ENCODE results near the gene PNLIPRP1.

The PNLIPRP1 gene

GRCh38 chr10:116590590-116591444 lies at the start of gene PNLIPRP1:
PNLIPRP1 (plus strand) TSS chr10:116590959; CDS start chr10:116591130, 171 bp downstream.
- no peak for DNase-seq

GRCh38 chr10:116542007-116542677 lies 48.6 kb upstream of the PNLIPRP1 start:
- DNase-seq = no peak

DNA sequence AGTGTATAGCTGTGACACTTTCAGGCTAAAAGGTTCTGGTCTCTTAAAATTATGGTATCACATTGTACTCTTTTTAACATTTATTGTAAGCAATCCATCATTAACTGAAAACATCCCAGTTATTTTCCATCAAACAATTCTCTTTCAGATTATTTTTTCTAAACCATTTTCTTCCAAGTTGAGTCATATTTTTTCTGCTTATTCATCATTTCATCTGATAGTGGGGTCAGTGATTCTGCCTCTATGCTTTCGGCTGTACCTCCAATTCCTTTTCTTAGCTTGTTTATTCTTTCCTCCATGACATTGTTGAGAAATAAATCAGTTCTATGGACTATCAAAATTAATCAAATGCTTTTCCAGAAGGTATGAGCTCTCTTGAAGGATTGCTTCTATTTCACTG lies 45.6 kb upstream of the PNLIPRP1 start:
- DNase-seq = no peak

DNA sequence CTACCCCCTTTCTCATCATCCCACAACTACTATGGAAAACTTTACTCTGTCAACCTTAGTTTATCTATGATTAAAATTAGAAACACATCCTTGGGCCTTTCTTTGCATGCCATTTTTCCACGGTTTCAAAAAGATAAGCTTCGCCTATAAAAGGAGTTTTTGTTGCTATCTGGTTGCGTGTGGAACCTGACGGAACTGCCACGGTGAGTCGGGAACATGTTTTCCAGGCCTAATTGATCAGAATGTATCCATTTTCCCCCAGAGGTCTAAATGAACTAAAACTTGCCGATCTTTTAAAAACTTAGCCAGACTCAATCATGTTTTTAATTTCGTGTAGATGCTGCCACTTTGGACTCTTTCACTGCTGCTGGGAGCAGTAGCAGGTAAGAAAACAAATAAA lies 45.0 kb upstream of the PNLIPRP1 start, which contains the start of gene PNLIP:
Gene PNLIP, plus strand, starts transcription at position 176 of the 400 bp plus-strand sequence. Its CDS starts 162 bp downstream, at position 338.
- DNase-seq = no peak

GRCh38 chr10:116548301-116548700 lies 42.5 kb upstream of the PNLIPRP1 start:
- no peak for DNase-seq

GRCh38 chr10:116553378-116553980 lies 37.3 kb upstream of the PNLIPRP1 start:
- no peak for DNase-seq

- no peak for DNase-seq
Observed at GRCh38 chr10:116554628-116555027, 36.1 kb upstream of the PNLIPRP1 start.

DNA sequence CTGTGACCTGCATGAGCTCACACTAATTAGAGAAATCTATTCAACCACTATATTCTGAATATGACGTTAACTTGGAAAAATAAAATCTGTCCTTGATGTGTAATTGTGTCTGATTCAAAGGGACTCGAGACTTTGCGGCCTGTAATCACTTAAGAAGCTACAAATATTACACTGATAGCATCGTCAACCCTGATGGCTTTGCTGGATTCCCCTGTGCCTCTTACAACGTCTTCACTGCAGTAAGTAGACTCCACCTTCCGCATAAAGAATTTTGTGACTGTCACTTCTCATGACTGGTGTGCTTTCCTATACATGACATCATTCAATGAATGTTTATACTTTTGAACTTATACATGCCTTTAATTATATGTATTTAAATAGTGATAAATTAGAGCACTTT lies 34.9 kb upstream of the PNLIPRP1 start:
- DNase-seq = no peak

DNA sequence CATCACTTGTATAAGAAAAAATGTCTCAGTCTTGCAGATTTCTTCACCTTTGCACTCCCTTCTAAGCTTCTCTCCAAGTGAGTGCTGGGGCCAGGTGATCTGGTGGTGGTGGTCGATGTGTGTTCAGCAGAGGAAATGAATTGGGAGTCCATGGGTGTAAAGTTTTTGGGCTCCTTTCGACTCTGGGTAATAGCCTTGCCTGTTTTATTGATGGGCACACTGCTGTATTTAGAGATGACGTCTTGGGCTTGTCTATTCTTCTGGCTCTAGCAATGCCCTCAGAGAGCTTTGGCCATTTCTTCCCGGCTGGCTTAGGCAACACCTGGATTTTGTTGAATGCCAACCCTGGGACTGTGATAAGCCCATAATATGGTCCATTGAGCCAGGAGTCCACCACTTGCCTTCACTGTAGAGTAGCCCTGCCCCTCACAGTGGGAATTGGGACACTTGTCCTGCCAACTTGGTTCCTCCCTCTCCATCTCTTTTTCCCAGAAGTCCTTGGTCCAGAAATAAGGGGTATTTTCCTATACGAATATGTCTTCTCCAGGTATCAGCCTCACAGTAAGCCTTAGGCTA lies 33.4 kb upstream of the PNLIPRP1 start:
- DNase-seq = no peak

GRCh38 chr10:116565534-116565933 lies 25.2 kb upstream of the PNLIPRP1 start:
- DNase-seq = no peak

- no peak for DNase-seq
Observed at GRCh38 chr10:116566932-116567331, 23.8 kb upstream of the PNLIPRP1 start.

DNA sequence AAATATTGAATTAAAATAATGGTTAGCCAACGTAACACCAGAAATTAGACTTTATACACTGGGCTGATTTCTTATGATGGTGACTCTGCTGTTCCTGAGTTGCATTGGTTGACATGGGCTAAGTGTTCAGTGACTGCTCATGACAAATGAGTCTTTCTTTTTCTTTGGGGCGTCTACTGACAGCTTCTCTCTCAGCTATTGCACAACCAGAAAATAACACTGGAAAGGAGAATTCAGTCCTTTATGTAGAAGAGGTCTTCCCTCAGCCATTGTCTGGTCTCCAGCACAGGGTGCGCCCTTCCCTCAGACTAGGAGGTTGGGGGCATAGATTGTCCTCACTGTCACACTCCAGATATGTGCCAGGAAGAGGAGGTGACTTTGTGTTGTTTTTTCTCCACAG lies 23.4 kb upstream of the PNLIPRP1 start:
- no peak for DNase-seq

DNA sequence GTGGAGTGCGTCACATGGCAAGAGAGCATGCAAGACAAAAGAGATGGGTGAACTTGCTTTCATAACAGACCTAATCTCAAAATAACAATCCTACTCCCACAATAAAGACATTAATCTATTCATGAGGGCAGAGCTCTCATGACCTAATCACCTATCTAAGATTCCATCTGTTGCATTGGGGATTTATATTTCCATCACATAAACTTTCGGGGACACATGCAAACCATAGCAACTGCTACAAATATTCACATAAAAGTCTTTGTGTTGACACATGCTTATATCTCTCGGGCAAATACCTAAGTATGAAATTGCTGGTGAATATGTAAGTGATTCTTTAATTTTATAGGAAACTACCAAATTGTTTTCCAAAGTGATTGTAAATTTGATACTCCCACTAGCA lies 16.0 kb upstream of the PNLIPRP1 start:
- no peak for DNase-seq

GRCh38 chr10:116587878-116588591 lies 2.7 kb upstream of the PNLIPRP1 start:
- DNase-seq = no peak

- no peak for DNase-seq
Observed at GRCh38 chr10:116588995-116589394, 1.8 kb upstream of the PNLIPRP1 start.

- DNase-seq = no peak
Observed at GRCh38 chr10:116589926-116590325, 833 bp upstream of the PNLIPRP1 start.

- DNase-seq = no peak
Observed at GRCh38 chr10:116593139-116593740, 2.5 kb downstream of the PNLIPRP1 start.

DNA sequence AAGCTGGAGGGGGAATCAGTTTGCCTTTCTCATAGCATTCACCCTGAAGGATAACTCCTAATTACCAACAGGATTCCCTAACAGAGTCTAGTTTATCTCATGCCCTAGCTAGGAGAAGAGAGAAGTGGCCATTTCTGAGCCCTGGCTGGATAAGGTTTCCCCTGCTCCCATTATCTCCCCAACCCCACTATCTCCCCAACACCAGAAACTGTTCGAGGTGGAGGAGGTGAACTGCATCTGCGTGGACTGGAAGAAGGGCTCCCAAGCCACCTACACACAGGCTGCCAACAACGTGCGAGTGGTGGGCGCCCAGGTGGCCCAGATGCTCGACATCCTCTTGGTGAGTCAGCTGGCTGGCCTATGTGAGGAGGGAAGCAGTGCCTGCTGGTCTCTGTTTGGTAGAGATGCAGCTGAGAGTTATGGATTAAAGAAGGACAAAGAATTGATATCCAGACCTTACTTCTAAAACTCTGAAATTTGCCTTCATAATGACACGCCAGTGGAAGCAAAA lies 3.8 kb downstream of the PNLIPRP1 start:
- DNase-seq = no peak

- no peak for DNase-seq
Observed at GRCh38 chr10:116596062-116596461, 5.3 kb downstream of the PNLIPRP1 start.

DNA sequence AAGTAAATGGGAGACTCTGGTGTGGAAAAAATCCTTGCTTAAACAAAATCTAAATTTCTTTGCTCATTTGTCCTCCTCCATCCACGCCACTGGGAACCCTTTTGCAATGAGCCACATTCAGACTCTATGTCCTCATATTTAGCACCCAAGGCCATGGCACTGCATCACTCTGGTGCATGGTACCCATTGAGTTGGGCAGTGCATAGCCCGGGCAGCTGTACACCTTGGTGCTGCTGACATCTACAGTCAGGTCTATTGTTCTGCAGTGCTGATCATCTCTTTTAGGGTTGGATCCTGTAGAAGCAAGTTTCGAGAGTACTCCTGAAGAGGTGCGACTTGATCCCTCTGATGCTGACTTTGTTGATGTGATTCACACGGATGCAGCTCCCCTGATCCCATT lies 6.8 kb downstream of the PNLIPRP1 start:
- no peak for DNase-seq

DNA sequence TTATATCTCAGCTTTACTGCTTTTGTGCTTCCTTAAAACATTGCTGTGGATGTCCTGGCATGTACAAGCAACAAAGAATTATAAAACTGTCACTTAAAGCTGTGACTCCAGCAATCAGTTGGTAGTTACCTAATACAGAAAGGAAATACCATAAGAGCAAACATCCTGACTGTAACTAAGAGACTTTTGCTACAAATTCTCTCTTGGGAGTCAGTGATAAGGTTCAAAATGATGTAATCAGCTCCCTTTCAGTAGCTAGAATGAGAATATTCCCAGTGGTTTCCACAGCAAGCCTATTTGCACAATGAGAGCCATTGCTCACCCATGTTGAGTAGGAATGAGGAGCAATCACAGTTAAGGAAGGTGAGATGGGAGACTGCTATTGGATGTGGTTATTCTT lies 7.6 kb downstream of the PNLIPRP1 start:
- no peak for DNase-seq

- no peak for DNase-seq
Observed at GRCh38 chr10:116599991-116600390, 9.2 kb downstream of the PNLIPRP1 start.

Measured in left hindlimb (tissue), 1 donor.